ENCODE data around the gene TOR2A. TPM values are rescaled to one million over a fixed set of nuclear protein-coding genes. Genes with fewer than 3 reads are reported as not detected.

Gene TOR2A
- total RNA-seq, result 1.8 and 4.1 TPM in 2 replicates

DNA sequence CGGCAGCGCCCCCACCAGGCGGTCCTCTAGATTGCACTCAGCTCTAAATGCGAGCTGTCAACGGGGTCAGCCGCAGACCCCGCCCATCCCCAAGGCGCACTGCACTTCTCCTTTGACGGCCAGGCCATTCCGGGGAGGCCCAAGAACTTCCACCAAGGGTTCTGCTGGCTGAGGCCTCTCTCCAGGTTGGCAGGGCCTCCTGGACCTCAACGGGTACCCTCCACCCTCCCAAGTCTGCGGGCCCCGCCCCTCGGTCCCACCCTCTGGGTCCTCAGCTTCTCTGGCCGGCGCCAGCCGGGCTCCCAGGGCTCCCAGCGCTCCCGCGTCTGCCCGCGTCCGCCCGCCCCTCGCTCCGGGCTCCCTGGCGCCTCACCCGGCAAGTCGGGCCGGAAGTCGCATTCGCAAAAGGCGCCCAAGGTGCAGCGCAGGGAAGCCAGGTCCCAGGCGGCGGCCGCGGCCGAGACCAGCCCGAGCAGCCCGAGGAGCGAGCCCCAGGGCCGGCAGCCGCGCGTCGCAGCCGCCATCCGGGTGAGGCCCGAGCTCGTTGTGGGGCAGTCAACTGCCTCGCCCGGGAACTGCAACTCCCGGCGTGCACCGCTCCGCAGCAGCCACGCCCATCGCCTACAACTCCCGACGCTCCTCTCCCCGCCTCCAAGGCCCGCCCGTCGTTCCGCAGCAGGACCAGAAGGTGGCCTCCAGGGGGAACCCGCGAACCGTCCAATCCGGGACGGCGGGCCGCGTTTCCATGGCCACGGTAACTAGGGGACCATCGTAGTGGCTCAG lies at the start of gene TOR2A:
Gene TOR2A, minus strand, starts transcription at position 548 of the 783 bp plus-strand sequence. Its CDS starts 24 bp downstream, at position 524.

DNA sequence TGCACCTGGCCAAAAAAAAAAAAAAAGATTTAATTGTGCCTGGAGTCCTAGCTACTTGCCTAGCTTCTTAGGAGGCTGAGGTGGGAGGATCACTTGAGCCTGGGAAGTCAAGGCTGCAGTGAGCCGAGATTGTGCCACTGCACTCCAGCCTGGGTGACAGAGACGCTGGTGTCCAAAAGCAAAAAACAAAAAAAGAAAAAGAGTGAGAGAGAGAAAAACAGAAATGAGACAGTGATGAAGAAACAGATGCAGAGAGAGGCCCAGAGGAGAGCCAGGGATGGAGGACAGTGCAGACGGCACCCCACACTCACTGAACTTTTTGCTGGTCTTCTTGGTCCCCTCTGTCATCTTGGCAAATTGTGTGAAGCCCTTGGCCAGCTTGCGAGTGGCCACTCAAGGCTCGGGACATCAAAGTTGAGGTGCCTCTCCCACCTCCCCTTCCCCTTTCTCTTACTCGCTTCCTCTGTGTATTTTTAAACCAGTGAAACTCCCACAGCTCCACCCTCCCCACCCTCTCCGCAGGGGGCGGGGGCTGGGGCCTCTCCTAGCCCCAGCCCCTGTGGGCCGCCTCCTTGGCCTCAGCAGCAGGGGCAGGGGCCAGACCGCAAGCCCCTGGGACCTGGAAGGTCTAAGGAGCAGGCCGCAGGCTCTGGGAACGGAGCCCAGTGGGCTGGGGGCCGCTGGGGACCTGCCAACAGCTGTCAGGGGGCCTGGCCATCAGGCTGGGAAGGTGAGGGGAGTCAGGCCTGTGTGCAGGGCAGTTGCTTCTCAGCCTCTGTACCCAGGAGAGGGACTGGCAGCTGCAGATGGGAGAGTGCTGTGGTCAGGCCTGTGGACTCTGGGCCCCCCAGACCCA lies 43.4 kb upstream of the TOR2A start, which contains the start of gene SH2D3C:
Gene SH2D3C, minus strand, starts transcription at position 387 of the 856 bp plus-strand sequence. Its CDS starts 39 bp downstream, at position 348.

DNA sequence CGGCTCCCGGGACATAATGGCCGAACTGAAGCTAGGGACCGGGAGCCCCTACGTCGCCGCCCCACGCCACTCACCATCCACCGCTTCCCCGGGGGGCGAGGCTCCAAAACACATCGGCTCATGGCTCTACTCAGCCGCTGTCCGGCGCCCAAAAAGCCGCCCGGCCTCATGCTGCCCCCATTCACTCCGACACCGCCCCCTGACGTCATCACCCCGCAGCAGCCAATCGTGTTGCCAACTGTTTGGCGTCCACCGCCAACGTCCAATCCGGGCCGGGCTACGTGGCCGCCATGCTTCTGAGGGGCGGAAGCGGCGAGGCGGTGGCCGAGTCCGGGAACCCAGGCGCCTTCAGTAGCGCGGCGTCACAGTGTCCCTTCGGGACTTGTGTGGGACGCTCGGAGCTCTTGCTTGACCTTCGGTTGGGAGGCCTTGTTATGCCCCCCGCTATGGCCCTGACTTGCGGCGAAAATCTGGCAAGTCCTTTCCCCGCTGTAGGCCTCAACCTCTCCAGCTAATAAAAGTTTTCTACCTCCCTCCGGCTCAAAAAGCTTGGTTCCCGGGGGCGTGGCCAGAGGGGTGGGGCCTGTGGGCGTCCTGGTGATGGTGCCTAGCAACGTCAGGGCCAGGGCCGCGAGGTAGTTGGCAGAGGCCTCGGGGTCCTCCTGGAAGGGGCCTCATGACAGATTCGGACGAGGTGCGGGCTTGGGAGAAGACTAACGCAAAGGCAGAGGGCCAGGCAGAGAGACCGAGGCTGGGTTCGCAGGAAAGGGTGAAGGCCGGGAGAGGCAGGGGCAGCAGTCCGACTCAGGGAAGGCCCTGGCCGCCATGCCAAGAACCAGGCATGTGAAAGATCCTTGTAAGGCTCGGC lies 19.4 kb downstream of the TOR2A start, which contains the start of the genes PTRH1 and TTC16:
Gene PTRH1, minus strand, starts transcription at position 194 of the 868 bp plus-strand sequence. Its CDS starts 24 bp downstream, at position 170.
Gene TTC16, plus strand, starts transcription at position 610 of the 868 bp plus-strand sequence. Its CDS starts 67 bp downstream, at position 677.

DNA sequence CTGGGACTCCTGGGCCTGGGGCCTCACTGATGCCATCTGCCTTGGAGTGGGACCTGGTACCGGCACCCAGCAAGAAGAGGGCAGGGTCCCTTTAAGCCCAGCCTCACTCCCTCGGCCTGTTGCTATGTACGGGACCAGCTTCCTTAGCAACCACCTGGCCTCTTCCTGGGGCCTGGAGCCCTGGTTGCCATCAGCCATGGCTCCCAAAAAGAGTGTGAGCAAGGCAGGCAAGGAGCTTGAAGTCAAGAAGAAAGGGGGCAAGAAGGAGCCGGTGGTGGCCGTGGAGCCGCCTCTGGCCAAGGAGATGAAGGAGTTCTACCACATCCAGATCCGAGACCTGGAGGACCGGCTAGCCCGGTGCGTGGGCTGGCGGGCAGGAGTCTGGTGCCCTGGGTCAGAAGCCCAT lies 28.3 kb downstream of the TOR2A start, which contains the start of gene CFAP157:
Gene CFAP157, plus strand, starts transcription at position 153 of the 406 bp plus-strand sequence. Its CDS starts 44 bp downstream, at position 197.

Other genes with a start within 250 kb of the TOR2A start
- 37.7 and 50.8 TPM in 2 replicates for gene STXBP1, start 123.0 kb downstream of the TOR2A start, total RNA-seq
- gene CFAP157, start 28.3 kb downstream of the TOR2A start, total RNA-seq, result not detected in 2 replicates
- gene PTRH1, start 19.6 kb downstream of the TOR2A start, total RNA-seq, result 9.8 and 11.4 TPM in 2 replicates
- gene TTC16, start 19.2 kb downstream of the TOR2A start, total RNA-seq, result 0.05 TPM in 1 of 2 replicates, not detected in the other
- 0.18 and 0.30 TPM in 2 replicates for gene SH2D3C, start 43.4 kb upstream of the TOR2A start, total RNA-seq
- gene CDK9, start 50.7 kb upstream of the TOR2A start, total RNA-seq, result 43.1 and 49.5 TPM in 2 replicates
- gene FPGS, start 67.6 kb upstream of the TOR2A start, total RNA-seq, result 49.9 and 78.1 TPM in 2 replicates
- gene ENG, start 119.4 kb upstream of the TOR2A start, total RNA-seq, result 16.0 and 31.6 TPM in 2 replicates
- gene AK1, start 142.4 kb upstream of the TOR2A start, total RNA-seq, result 27.9 and 36.2 TPM in 2 replicates
- 20.5 and 25.0 TPM in 2 replicates for gene ST6GALNAC6, start 164.3 kb upstream of the TOR2A start, total RNA-seq
- gene ST6GALNAC4, start 181.7 kb upstream of the TOR2A start, total RNA-seq, result 24.1 and 59.5 TPM in 2 replicates
- gene PIP5KL1, start 195.5 kb upstream of the TOR2A start, total RNA-seq, result 1.5 and 2.3 TPM in 2 replicates
- 8.9 and 13.2 TPM in 2 replicates for gene DPM2, start 202.6 kb upstream of the TOR2A start, total RNA-seq
- gene EEIG1, start 245.7 kb upstream of the TOR2A start, total RNA-seq, result 10.1 and 20.0 TPM in 2 replicates